Nephron progenitor cell (in vitro differentiated cells): Measurements from ENCODE around the gene IGFLR1.

ENCODE experiments used
- DNase-seq: peaks from one replicate; pipeline ENCODE4 v3.0.0; 2021
- H3K27ac Mint-ChIP-seq: 2 replicates; pipeline ENCODE4 v1.8.0; 2021; ENCODE audit warnings: mild to moderate bottlenecking, moderate library complexity, mixed read lengths
- H3K27me3 Mint-ChIP-seq: 2 replicates; pipeline ENCODE4 v1.8.0; 2021; ENCODE audit warnings: mild to moderate bottlenecking, low read depth, mixed read lengths; ENCODE audit not compliant: poor library complexity
- H3K36me3 Mint-ChIP-seq: 2 replicates; pipeline ENCODE4 v1.8.0; 2021; ENCODE audit warnings: low read depth, mixed read lengths
- H3K4me1 Mint-ChIP-seq: 2 replicates; pipeline ENCODE4 v1.8.0; 2021; ENCODE audit warnings: mixed read lengths
- H3K4me3 Mint-ChIP-seq: 2 replicates; pipeline ENCODE4 v1.8.0; 2021; ENCODE audit warnings: mild to moderate bottlenecking, moderate library complexity, mixed read lengths
- H3K9me3 Mint-ChIP-seq: 2 replicates; pipeline ENCODE4 v1.8.0; 2021; ENCODE audit warnings: mild to moderate bottlenecking, moderate library complexity, mixed read lengths
- TF ChIP-seq, protein P1 (sequence below): fragments of 200-600 bp; sonication (generic); IDR thresholded peaks from 2 replicates; pipeline ENCODE4 v1.5.0; 2021; ENCODE audit warnings: antibody characterized with exemption

The IGFLR1 gene

GRCh38 chr19:35733180-35734125 is 8.8 kb downstream of the IGFLR1 start:
- no peak for DNase-seq
- Mint-ChIP-seq H3K9me3 (no peaks in the 10 kb centered on the region), H3K27me3 (peaks cover 3% of the 10 kb centered on the region), H3K4me1 (no peaks in the 10 kb centered on the region), H3K4me3 (no peak overlapping the region), H3K27ac (no peak overlapping the region), H3K36me3 (peaks cover 52% of the 10 kb centered on the region)
- TF ChIP-seq, protein P1, sequence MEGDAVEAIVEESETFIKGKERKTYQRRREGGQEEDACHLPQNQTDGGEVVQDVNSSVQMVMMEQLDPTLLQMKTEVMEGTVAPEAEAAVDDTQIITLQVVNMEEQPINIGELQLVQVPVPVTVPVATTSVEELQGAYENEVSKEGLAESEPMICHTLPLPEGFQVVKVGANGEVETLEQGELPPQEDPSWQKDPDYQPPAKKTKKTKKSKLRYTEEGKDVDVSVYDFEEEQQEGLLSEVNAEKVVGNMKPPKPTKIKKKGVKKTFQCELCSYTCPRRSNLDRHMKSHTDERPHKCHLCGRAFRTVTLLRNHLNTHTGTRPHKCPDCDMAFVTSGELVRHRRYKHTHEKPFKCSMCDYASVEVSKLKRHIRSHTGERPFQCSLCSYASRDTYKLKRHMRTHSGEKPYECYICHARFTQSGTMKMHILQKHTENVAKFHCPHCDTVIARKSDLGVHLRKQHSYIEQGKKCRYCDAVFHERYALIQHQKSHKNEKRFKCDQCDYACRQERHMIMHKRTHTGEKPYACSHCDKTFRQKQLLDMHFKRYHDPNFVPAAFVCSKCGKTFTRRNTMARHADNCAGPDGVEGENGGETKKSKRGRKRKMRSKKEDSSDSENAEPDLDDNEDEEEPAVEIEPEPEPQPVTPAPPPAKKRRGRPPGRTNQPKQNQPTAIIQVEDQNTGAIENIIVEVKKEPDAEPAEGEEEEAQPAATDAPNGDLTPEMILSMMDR = no peak

DNA sequence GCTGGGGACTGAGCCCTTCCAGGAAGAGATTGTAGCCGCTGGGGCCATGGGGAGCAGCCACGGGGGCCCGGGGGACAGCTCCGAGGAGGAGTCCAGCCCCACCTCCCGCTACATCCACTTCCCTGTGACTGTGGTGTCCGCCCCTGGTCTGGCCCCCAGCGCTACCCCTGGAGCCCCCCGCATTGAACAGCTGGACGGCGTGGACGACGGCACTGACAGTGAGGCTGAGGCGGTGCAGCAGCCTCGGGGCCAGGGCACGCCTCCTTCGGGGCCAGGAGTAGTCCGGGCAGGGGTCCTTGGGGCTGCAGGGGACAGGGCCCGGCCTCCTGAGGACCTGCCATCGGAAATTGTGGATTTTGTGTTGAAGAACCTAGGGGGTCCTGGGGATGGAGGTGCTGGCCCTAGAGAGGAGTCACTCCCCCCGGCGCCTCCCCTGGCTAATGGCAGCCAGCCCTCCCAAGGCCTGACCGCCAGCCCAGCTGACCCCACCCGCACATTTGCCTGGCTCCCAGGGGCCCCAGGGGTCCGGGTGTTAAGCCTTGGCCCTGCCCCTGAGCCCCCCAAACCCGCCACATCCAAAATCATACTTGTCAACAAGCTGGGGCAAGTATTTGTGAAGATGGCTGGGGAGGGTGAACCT is 9.6 kb downstream of the IGFLR1 start:
- H3K9me3 Mint-ChIP-seq = no peaks in the 10 kb centered on the region
- H3K4me3 Mint-ChIP-seq = no peak overlapping the region
- peaks cover 56% of the 10 kb centered on the region for H3K36me3 Mint-ChIP-seq
- no peaks in the 10 kb centered on the region for H3K4me1 Mint-ChIP-seq
- H3K27me3 Mint-ChIP-seq = peaks cover 3% of the 10 kb centered on the region
- no peak overlapping the region for H3K27ac Mint-ChIP-seq
- no peak for DNase-seq
- TF ChIP-seq, protein P1 = no peak

- Mint-ChIP-seq H3K27me3 (peaks cover 3% of the 10 kb centered on the region), H3K36me3 (peaks cover 52% of the 10 kb centered on the region), H3K9me3 (no peaks in the 10 kb centered on the region), H3K27ac (no peak overlapping the region), H3K4me1 (no peaks in the 10 kb centered on the region), H3K4me3 (no peak overlapping the region)
- DNase-seq = no peak
- TF ChIP-seq, protein P1 = no peak
Measured at GRCh38 chr19:35731779-35732405, 10.4 kb downstream of the IGFLR1 start.

GRCh38 chr19:35731353-35731752 is 10.9 kb downstream of the IGFLR1 start:
- Mint-ChIP-seq H3K4me1 (no peaks in the 10 kb centered on the region), H3K27me3 (peaks cover 3% of the 10 kb centered on the region), H3K36me3 (peaks cover 50% of the 10 kb centered on the region), H3K9me3 (no peaks in the 10 kb centered on the region), H3K27ac (peak overlapping the region; percentile 24), H3K4me3 (no peak overlapping the region)
- TF ChIP-seq, protein P1 = no peak
- DNase-seq = no peak

DNA sequence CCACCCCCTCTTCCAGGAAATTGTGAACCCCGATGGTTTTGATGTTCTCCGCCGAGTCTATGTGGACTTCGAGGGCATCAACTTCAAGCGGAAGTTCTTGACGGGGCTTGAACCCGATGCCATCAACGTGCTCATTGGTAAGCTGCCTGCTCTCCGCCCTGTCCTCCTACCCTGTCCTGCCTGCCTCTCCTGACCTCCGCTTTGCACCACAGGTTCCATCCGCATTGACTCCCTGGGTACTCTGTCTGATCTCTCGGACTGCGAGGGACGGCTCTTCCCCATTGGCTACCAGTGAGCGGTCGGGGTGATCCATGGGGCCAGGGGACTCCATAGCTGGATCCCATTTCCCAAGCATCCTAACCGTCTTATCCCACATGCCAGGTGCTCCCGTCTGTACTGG is 11.9 kb downstream of the IGFLR1 start:
- no peak overlapping the region for H3K27ac Mint-ChIP-seq
- DNase-seq = no peak
- TF ChIP-seq, protein P1 = no peak
- H3K4me3 Mint-ChIP-seq = no peak overlapping the region
- H3K9me3 Mint-ChIP-seq = no peaks in the 10 kb centered on the region
- H3K36me3 Mint-ChIP-seq = peaks cover 49% of the 10 kb centered on the region
- no peaks in the 10 kb centered on the region for H3K4me1 Mint-ChIP-seq
- peaks cover 3% of the 10 kb centered on the region for H3K27me3 Mint-ChIP-seq
